ENCODE measurements around the gene RBMS3. TPM values are rescaled to one million over a fixed set of nuclear protein-coding genes. Genes with fewer than 3 reads are reported as not detected.

The RBMS3 gene
- total RNA-seq, 1 experiment from 2014 or later, result 7.4 TPM

DNA sequence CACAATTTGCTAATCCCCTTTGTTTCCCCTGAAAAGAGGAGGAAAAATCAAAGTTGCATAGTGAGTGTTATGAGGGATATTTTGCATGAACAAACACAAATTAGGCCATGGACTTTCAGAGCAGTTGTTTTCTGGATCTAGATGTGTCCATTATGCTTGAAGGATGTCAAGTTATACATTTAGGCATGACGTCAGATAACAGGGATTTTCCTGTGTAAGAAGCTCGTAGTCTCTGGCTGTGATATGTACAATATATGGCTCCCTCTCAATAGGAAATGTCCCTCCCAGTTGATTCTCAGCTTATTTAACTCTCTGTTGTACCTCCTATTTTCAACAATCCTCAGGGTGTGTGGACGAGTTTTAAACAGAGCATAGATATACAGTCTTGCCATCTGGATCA lies 171.0 kb downstream of the RBMS3 start:
- Histone ChIP-seq H3K36me3 (ENCODE audit: control insufficient read depth, insufficient read depth, low read length) (no peaks in the 10 kb centered on the region), H3K9me3 (no peaks in the 10 kb centered on the region), H3K27me3 (replicated peaks; ENCODE audit: control insufficient read depth, insufficient read depth, low read length) (no peaks in the 10 kb centered on the region), H3K4me1 (0 out of 2 replicates have a peak, but pooled peaks cover 5% of the 10 kb centered on the region), H3K4me3 (ENCODE audit: low read depth, low read length) (no peak overlapping the region)
- intact Hi-C loops (cut with micrococcal nuclease; ENCODE audit: unreplicated experiment), result no loop called here
- Mint-ChIP-seq H3K27me3 (ENCODE audit: insufficient read depth, unreplicated experiment) (no peaks in the 10 kb centered on the region), H3K4me1 (ENCODE audit: low read depth, unreplicated experiment) (peaks cover 5% of the 10 kb centered on the region), H3K27ac (ENCODE audit: unreplicated experiment) (no peak overlapping the region), H3K36me3 (ENCODE audit: insufficient read depth, unreplicated experiment) (peaks cover 4% of the 10 kb centered on the region), H3K4me3 (ENCODE audit: unreplicated experiment) (no peak overlapping the region), H3K9me3 (ENCODE audit: unreplicated experiment) (no peaks in the 10 kb centered on the region)
- POLR2A ChIA-PET, result no interaction called here
- TF ChIP-seq, protein P1, sequence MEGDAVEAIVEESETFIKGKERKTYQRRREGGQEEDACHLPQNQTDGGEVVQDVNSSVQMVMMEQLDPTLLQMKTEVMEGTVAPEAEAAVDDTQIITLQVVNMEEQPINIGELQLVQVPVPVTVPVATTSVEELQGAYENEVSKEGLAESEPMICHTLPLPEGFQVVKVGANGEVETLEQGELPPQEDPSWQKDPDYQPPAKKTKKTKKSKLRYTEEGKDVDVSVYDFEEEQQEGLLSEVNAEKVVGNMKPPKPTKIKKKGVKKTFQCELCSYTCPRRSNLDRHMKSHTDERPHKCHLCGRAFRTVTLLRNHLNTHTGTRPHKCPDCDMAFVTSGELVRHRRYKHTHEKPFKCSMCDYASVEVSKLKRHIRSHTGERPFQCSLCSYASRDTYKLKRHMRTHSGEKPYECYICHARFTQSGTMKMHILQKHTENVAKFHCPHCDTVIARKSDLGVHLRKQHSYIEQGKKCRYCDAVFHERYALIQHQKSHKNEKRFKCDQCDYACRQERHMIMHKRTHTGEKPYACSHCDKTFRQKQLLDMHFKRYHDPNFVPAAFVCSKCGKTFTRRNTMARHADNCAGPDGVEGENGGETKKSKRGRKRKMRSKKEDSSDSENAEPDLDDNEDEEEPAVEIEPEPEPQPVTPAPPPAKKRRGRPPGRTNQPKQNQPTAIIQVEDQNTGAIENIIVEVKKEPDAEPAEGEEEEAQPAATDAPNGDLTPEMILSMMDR (IDR thresholded peaks at IDR 0.05; ENCODE audit: insufficient read depth in 1 of 2, low read depth in 1 of 2, low read length in 1 of 2, severe bottlenecking in 1 of 2, unreplicated experiment in 1 of 2), result no peak
- no TSS peak for BruUV-seq (replicated peaks)
- DNase-seq, result no peak
- CTCF ChIA-PET, result no interaction called here

DNA sequence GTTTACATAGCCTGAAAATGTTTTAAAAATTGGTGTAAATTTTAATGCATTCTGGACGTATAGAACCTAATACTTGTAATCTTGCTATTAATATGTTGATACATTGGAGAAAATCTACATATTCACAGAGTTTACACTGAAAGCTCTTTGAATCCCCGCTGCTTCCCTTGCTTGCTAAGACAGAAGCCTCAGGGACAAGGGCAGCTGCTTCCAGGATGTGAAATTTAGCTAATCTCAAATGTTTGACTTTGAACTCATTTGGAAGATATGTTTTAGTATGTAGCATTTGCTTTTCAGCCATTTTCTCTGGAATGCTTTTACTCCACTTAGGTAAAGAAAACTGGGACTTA lies 172.0 kb downstream of the RBMS3 start:
- no peak for DNase-seq
- no peaks in the 10 kb centered on the region for H3K27me3 ChIP-seq (replicated peaks; ENCODE audit: control insufficient read depth, insufficient read depth, low read length)
- H3K9me3 ChIP-seq, result no peaks in the 10 kb centered on the region
- Mint-ChIP-seq H3K27ac (ENCODE audit: unreplicated experiment) (no peak overlapping the region), H3K4me1 (ENCODE audit: low read depth, unreplicated experiment) (peaks cover 3% of the 10 kb centered on the region), H3K9me3 (ENCODE audit: unreplicated experiment) (no peaks in the 10 kb centered on the region), H3K27me3 (ENCODE audit: insufficient read depth, unreplicated experiment) (no peaks in the 10 kb centered on the region), H3K4me3 (ENCODE audit: unreplicated experiment) (no peak overlapping the region), H3K36me3 (ENCODE audit: insufficient read depth, unreplicated experiment) (peaks cover 3% of the 10 kb centered on the region)
- intact Hi-C loops (cut with micrococcal nuclease; ENCODE audit: unreplicated experiment), result no loop called here
- no peaks in the 10 kb centered on the region for H3K36me3 ChIP-seq (ENCODE audit: control insufficient read depth, insufficient read depth, low read length)
- ChIA-PET POLR2A (no interaction called here), CTCF (no interaction called here)
- BruUV-seq (replicated peaks), result no TSS peak
- H3K4me3 ChIP-seq (ENCODE audit: low read depth, low read length), result no peak overlapping the region
- 0 out of 2 replicates have a peak, but pooled peaks cover 5% of the 10 kb centered on the region for H3K4me1 ChIP-seq
- TF ChIP-seq, protein P1 (IDR thresholded peaks at IDR 0.05; ENCODE audit: insufficient read depth in 1 of 2, low read depth in 1 of 2, low read length in 1 of 2, severe bottlenecking in 1 of 2, unreplicated experiment in 1 of 2), result no peak

DNA sequence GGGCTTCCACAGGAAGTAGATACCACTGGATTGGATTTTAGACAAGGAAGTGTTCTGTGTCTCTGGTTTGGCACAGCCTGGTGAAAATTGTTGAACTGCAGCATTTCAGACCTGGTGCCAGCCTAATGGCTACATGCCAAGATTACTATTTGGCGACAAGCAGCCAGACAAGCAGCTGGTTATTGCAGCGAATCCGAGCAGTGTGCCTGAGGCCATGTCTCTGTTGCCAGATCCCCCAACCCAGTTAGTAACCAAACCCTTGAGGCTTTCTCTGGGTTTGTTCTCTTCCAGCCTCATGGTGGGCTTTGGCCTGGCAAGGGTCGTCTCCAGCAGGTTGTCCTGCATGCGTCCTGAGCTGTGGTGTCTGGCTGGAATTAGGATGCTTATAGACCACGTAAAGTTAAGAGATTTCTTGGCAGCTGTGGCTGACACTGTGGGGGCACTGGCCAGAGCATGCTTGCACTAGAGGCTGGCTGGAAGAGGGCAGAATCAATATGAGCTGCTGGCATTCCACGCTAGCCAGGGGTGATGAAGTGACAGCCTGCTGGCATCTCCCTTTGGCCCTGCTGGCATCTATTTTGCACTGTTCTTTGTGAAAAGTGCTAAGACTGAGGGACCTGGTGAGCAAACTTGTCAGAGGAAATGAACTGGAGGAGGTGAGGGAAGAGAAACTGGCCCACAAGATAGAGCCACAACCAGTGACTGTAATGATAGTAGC lies 172.6 kb downstream of the RBMS3 start:
- intact Hi-C loops (cut with micrococcal nuclease; ENCODE audit: unreplicated experiment), result no loop called here
- no peaks in the 10 kb centered on the region for H3K27me3 Mint-ChIP-seq (ENCODE audit: insufficient read depth, unreplicated experiment)
- no peak overlapping the region for H3K27ac Mint-ChIP-seq (ENCODE audit: unreplicated experiment)
- no peaks in the 10 kb centered on the region for H3K36me3 Mint-ChIP-seq (ENCODE audit: insufficient read depth, unreplicated experiment)
- no peak for DNase-seq
- TF ChIP-seq, protein P1 (IDR thresholded peaks at IDR 0.05; ENCODE audit: insufficient read depth in 1 of 2, low read depth in 1 of 2, low read length in 1 of 2, severe bottlenecking in 1 of 2, unreplicated experiment in 1 of 2), result no peak
- Histone ChIP-seq H3K36me3 (ENCODE audit: control insufficient read depth, insufficient read depth, low read length) (no peaks in the 10 kb centered on the region), H3K4me1 (0 out of 2 replicates have a peak, but pooled peaks cover 5% of the 10 kb centered on the region), H3K4me3 (ENCODE audit: low read depth, low read length) (no peak overlapping the region), H3K9me3 (no peaks in the 10 kb centered on the region), H3K27me3 (replicated peaks; ENCODE audit: control insufficient read depth, insufficient read depth, low read length) (no peaks in the 10 kb centered on the region)
- H3K9me3 Mint-ChIP-seq (ENCODE audit: unreplicated experiment), result no peaks in the 10 kb centered on the region
- CTCF ChIA-PET, result no interaction called here
- POLR2A ChIA-PET, result no interaction called here
- H3K4me1 Mint-ChIP-seq (ENCODE audit: low read depth, unreplicated experiment), result no peaks in the 10 kb centered on the region
- H3K4me3 Mint-ChIP-seq (ENCODE audit: unreplicated experiment), result no peak overlapping the region
- no TSS peak for BruUV-seq (replicated peaks)

Measured in Caco-2 (cell line).